Measurements from ENCODE around the gene PAQR9. TPM values are rescaled to one million over a fixed set of nuclear protein-coding genes. Genes with fewer than 3 reads are reported as not detected.

The PAQR9 gene
- total RNA-seq, 6 donors from 2014 or later = not detected

DNA sequence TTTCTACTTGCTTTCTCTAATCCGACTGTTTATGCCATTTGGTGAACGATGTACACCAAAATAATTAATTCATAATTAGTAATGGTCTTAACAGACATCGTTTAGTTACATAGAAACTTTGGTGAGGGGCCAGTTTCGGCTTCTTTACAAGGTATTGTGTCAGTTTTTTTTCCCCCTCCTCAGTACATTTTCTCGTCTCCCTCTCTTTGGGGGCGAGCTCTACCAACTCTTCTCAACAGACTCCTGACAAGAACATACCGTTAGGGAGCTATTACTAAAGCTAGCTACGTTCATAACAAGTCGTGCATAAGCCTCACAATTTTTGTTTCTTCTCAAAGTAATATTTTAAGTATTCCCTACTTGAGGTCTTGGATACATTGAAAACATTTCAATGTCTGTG is 39.3 kb upstream of the PAQR9 start:
- Histone ChIP-seq H3K27ac (peak overlapping the region in 1 of 4 donors; percentile 97), H3K4me3 (peak overlapping the region; percentile 73 to 89 (median 78)), H3K9me3 (no peaks in the 10 kb centered on the region), H3K27me3 (no peaks in the 10 kb centered on the region), H3K36me3 (no peaks in the 10 kb centered on the region), H3K4me1 (peaks cover 12 to 64% (median 36%) of the 10 kb centered on the region in 4 donors)
- DNase-seq (no peak), ATAC-seq (ENCODE audit: low FRiP score in 2 of 2) (no peak)
- WGBS, 2 donors = 5 to 8% methylated on average over 9 of the region's 9 CpGs
- TF ChIP-seq EP300 (IDR thresholded peaks at IDR 0.05) (no peak), POLR2AphosphoS5 (IDR thresholded peaks at IDR 0.05) (no peak), POLR2A (IDR thresholded peaks at IDR 0.05) (no peak)
- TF ChIP-seq, protein P1, sequence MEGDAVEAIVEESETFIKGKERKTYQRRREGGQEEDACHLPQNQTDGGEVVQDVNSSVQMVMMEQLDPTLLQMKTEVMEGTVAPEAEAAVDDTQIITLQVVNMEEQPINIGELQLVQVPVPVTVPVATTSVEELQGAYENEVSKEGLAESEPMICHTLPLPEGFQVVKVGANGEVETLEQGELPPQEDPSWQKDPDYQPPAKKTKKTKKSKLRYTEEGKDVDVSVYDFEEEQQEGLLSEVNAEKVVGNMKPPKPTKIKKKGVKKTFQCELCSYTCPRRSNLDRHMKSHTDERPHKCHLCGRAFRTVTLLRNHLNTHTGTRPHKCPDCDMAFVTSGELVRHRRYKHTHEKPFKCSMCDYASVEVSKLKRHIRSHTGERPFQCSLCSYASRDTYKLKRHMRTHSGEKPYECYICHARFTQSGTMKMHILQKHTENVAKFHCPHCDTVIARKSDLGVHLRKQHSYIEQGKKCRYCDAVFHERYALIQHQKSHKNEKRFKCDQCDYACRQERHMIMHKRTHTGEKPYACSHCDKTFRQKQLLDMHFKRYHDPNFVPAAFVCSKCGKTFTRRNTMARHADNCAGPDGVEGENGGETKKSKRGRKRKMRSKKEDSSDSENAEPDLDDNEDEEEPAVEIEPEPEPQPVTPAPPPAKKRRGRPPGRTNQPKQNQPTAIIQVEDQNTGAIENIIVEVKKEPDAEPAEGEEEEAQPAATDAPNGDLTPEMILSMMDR (IDR thresholded peaks at IDR 0.05) = no peak

DNA sequence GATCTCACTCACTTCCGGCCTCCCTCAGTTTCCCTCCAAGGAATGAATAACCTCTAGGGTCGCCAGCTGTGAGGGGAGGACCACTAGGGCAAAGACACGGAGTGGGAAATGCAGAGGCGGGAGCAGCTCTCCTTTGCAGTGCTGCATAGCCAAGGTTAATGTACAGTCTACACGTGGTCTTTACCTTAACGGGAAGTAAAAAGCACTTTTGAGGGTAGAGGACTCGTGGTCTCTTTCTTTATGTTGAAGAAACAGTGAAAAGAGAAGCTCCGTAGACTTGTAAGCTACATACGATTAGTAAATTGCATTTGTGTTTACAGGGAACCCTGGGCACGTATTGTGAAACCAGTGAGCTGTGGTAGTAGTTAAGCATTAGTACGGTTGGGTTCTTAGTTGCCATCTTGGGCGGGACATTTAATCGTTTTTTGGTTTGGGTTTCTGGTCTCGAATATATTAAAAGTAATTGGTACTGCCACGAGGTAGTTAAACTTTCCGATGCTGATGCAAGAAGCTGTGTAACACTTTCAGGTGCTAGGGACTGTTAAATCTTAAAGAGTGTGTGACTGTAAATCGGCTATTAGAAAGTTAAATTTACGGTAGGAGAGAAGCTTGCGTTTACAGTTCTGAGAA is 38.7 kb upstream of the PAQR9 start:
- peaks cover 12 to 64% (median 36%) of the 10 kb centered on the region in 4 donors for H3K4me1 ChIP-seq
- no peaks in the 10 kb centered on the region for H3K36me3 ChIP-seq
- TF ChIP-seq POLR2AphosphoS5 (IDR thresholded peaks at IDR 0.05) = no peak
- TF ChIP-seq EP300 (IDR thresholded peaks at IDR 0.05) = no peak
- TF ChIP-seq, protein P1 (IDR thresholded peaks at IDR 0.05) = no peak
- no peak for TF ChIP-seq POLR2A (IDR thresholded peaks at IDR 0.05)
- H3K27ac ChIP-seq = peak overlapping the region; percentile 88 to 97 (median 96)
- WGBS, 2 donors = 1% methylated on average over 19 of the region's 19 CpGs
- DNase-seq = no peak
- no peaks in the 10 kb centered on the region for H3K27me3 ChIP-seq
- H3K9me3 ChIP-seq = no peaks in the 10 kb centered on the region
- H3K4me3 ChIP-seq = peak overlapping the region; percentile 73 to 89 (median 78)
- ATAC-seq (ENCODE audit: low FRiP score in 2 of 2) = peak; percentile 4 to 50

DNA sequence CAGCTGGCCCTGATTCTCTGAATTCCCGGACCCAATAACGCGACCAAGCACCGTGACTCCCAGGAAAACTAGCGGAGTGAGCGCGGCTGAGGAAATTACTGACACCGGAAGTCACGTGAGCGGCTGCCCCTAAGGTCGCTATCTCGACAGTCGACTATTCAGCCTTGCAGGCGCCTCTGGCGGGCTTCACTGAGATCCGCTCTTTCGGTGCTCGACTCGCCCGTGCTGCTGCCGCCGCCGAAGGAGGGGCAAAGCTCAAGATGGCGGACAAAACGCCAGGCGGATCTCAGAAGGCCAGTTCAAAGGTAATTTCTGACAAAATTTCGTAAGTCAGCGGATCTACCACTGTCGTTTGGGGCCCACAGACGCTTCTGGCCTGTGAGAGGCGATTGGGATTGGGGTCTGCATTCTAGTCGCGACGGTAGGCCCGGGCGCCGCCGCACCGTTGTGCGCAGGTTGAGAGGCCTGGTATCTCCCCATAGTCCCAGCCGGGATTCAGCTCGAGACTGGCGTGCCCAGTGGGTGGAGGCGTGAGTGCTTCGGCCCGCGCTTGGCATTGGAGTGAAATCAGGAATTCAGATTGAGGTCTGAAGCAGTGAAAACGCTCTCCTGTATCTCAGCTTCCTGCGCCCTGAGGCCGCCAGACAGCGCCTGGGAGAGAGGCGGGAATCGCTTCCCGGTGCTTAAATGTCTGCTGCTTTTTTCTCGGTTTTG is 38.1 kb upstream of the PAQR9 start, which contains the start of gene U2SURP:
TSS of gene U2SURP (plus strand) at position 202 of the 714 bp plus-strand sequence. CDS start at position 261, 59 bp downstream.
- ATAC-seq (ENCODE audit: low FRiP score in 2 of 2) (peak; percentile 99), DNase-seq (peak; percentile 92 to 99)
- H3K36me3 ChIP-seq = no peaks in the 10 kb centered on the region
- H3K4me3 ChIP-seq = peak within 1 kb of the TSS; percentile 73 to 89 (median 78)
- no peaks in the 10 kb centered on the region for H3K27me3 ChIP-seq
- TF ChIP-seq POLR2AphosphoS5 (IDR thresholded peaks at IDR 0.05) (peak; percentile 90 to 94), POLR2A (IDR thresholded peaks at IDR 0.05) (peak in 3 of 4 donors; percentile 65 to 80 (median 76)), EP300 (IDR thresholded peaks at IDR 0.05) (peak in 1 of 4 donors; percentile 58)
- TF ChIP-seq, protein P1 (IDR thresholded peaks at IDR 0.05) = peak in 4 of 6 experiments; percentile 13 to 47 (median 39)
- WGBS, 2 donors = 0 to 1% methylated on average over 24 to 51 of the region's 55 CpGs
- peak within 1 kb of the TSS; percentile 88 to 97 (median 96) for H3K27ac ChIP-seq
- H3K4me1 ChIP-seq = peaks cover 12 to 57% (median 34%) of the 10 kb centered on the region in 4 donors
- H3K9me3 ChIP-seq = no peaks in the 10 kb centered on the region

DNA sequence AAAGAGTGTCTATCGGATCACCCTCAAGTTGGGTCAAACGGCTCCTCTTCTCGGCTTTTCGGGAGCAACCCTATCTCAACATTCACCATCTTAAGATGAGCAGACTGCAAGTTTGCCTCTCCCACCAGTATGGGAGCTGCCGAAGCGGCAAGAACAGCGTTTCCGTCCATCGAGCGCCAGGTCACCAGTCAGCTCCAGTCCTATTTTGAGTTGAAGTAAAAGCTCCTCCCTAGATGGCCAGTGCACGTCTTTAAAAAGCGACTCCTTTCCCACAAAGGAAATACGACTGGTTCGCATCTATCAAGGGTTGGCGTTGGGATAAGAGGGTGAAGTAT is 37.5 kb upstream of the PAQR9 start:
- no peak for TF ChIP-seq POLR2AphosphoS5 (IDR thresholded peaks at IDR 0.05)
- TF ChIP-seq POLR2A (IDR thresholded peaks at IDR 0.05) = peak in 2 of 4 donors; percentile 39 to 54
- Histone ChIP-seq H3K4me3 (peak overlapping the region; percentile 38 to 81 (median 74)), H3K9me3 (no peaks in the 10 kb centered on the region), H3K27me3 (no peaks in the 10 kb centered on the region), H3K4me1 (peaks cover 12 to 53% (median 34%) of the 10 kb centered on the region in 4 donors), H3K36me3 (no peaks in the 10 kb centered on the region), H3K27ac (peak overlapping the region; percentile 88 to 97 (median 96))
- ATAC-seq (ENCODE audit: low FRiP score in 2 of 2) (peak; percentile 82 to 89), DNase-seq (no peak)
- WGBS, 2 donors = 0 to 1% methylated on average over 12 to 15 of the region's 15 CpGs

DNA sequence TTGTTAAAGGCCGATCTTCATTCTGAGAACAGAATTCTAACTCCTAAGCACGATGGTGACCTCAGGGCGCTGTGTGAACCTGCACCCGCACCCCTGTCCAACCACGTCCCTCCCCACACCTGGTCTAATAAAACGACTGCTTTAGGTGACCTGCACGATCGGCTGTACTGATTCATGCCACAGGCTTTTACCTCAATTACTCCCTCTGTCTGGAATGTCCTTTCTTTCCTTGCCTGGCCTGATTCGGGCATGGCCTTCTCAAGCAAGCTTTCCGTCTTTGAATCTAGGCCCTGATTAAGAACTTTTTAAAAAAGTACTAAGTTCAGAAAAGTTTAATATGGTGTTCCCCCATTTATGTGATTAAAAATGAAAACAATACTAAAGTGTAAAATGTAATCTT is 37.1 kb upstream of the PAQR9 start:
- no peak for ATAC-seq (ENCODE audit: low FRiP score in 2 of 2)
- WGBS, 2 donors = 34 to 50% methylated on average over 10 of the region's 10 CpGs
- DNase-seq = no peak

More for the DNA sequence above, 37.1 kb upstream of the PAQR9 start:
- H3K36me3 ChIP-seq = no peaks in the 10 kb centered on the region
- TF ChIP-seq EP300 (IDR thresholded peaks at IDR 0.05) (no peak), POLR2AphosphoS5 (IDR thresholded peaks at IDR 0.05) (no peak), POLR2A (IDR thresholded peaks at IDR 0.05) (no peak)
- TF ChIP-seq, protein P1 (IDR thresholded peaks at IDR 0.05) = no peak
- H3K27me3 ChIP-seq = no peaks in the 10 kb centered on the region
- peaks cover 12 to 48% (median 30%) of the 10 kb centered on the region in 4 donors for H3K4me1 ChIP-seq
- peak overlapping the region; percentile 88 to 97 (median 96) for H3K27ac ChIP-seq
- H3K4me3 ChIP-seq = peak overlapping the region in 3 of 4 donors; percentile 73 to 81 (median 75)
- no peaks in the 10 kb centered on the region for H3K9me3 ChIP-seq

Measured in upper lobe of left lung (tissue), 6 donors.